Naive thymus-derived CD4-positive, alpha-beta T cell (primary cell): ENCODE data around the gene S1PR1. TPM values are rescaled to one million over a fixed set of nuclear protein-coding genes. Genes with fewer than 3 reads are reported as not detected.
"Not testable (repeated sequence)": the region's sequence is repeated elsewhere in the genome, so short reads cannot be mapped to it uniquely, and the experiment has no call there.

Experiments used
- ATAC-seq: fragments of 150-1000 bp; cut with Tn5 transposase; 2 replicates; pipeline ENCODE4 v1.10.0; 2021; ENCODE audit warnings: mild to moderate bottlenecking, moderate library complexity
- CTCF ChIA-PET: fragments of 350-600 bp; sonication (Branson Sonifier 250); formaldehyde crosslinking; loops from one replicate; lab custom pipeline; 2021; ENCODE audit warnings: antibody characterized with exemption; lab: Charles Lee
- POLR2A ChIA-PET: fragments of 350-600 bp; sonication (Branson Sonifier 250); formaldehyde crosslinking; loops from one replicate; lab custom pipeline; 2021; ENCODE audit warnings: antibody characterized with exemption, inconsistent platforms; lab: Charles Lee
- DNase-seq, 9 donors: peaks; one replicate each; pipeline versions ENCODE4 v3.0.0 to v3.0.0-alpha.2; 2020 to 2022; ENCODE audit warnings: mixed read lengths in 1 of 9
- H3K27ac ChIP-seq: one replicate; pipeline ENCODE4 v1.7.0; 2013; ENCODE audit warnings: mild to moderate bottlenecking, low read depth, low read length, moderate library complexity
- H3K27me3 ChIP-seq, 2 donors: one replicate each; pipeline ENCODE4 v1.7.0; 2013; ENCODE audit warnings: low read length in 2 of 2, mild to moderate bottlenecking in 2 of 2, moderate library complexity in 2 of 2; ENCODE audit not compliant: control insufficient read depth in 2 of 2, insufficient read depth in 2 of 2
- H3K36me3 ChIP-seq, 3 experiments: 1 replicate in 2 of 3; 2 replicates in 1 of 3; pipeline ENCODE4 v1.7.0; 2013; ENCODE audit warnings: low read length in 3 of 3, mild to moderate bottlenecking in 3 of 3, moderate library complexity in 1 of 3; ENCODE audit not compliant: insufficient read depth in 3 of 3, control insufficient read depth in 2 of 3
- H3K4me1 ChIP-seq, 2 donors: one replicate each; pipeline ENCODE4 v1.7.0; 2013; ENCODE audit warnings: low read length in 2 of 2, mild to moderate bottlenecking in 2 of 2, moderate library complexity in 1 of 2; ENCODE audit not compliant: control insufficient read depth in 2 of 2, insufficient read depth in 2 of 2
- H3K4me3 ChIP-seq: 2 replicates; pipeline ENCODE4 v1.7.0; 2013; ENCODE audit warnings: mild to moderate bottlenecking, low read length
- H3K9me3 ChIP-seq, 3 experiments: 1 replicate in 2 of 3; 2 replicates in 1 of 3; pipeline ENCODE4 v1.7.0; 2013; ENCODE audit warnings: low read length in 3 of 3; ENCODE audit not compliant: control insufficient read depth in 2 of 3
- H3K27ac Mint-ChIP-seq, 9 donors: one replicate each; pipeline ENCODE4 v1.8.0; 2020 to 2022; ENCODE audit warnings: mixed read lengths in 9 of 9, mild to moderate bottlenecking in 8 of 9, moderate library complexity in 5 of 9, inconsistent platforms in 2 of 9
- H3K27me3 Mint-ChIP-seq, 5 donors: one replicate each; pipeline ENCODE4 v1.8.0; 2021 to 2022; ENCODE audit warnings: mixed read lengths in 5 of 5, mild to moderate bottlenecking in 1 of 5
- H3K36me3 Mint-ChIP-seq, 5 donors: one replicate each; pipeline ENCODE4 v1.8.0; 2020 to 2022; ENCODE audit warnings: mixed read lengths in 5 of 5, mild to moderate bottlenecking in 3 of 5, inconsistent platforms in 1 of 5
- H3K4me1 Mint-ChIP-seq, 7 donors: one replicate each; pipeline ENCODE4 v1.8.0; 2020 to 2022; ENCODE audit warnings: mixed read lengths in 7 of 7, mild to moderate bottlenecking in 3 of 7, inconsistent platforms in 1 of 7
- H3K4me3 Mint-ChIP-seq, 10 donors: one replicate each; pipeline ENCODE4 v1.8.0; 2020 to 2022; ENCODE audit warnings: mild to moderate bottlenecking in 10 of 10, mixed read lengths in 10 of 10, moderate library complexity in 6 of 10, inconsistent platforms in 2 of 10
- H3K9me3 Mint-ChIP-seq, 11 donors: one replicate each; pipeline ENCODE4 v1.8.0; 2020 to 2022; ENCODE audit warnings: mixed read lengths in 11 of 11, mild to moderate bottlenecking in 4 of 11, inconsistent platforms in 1 of 11, moderate library complexity in 1 of 11
- intact Hi-C, 2 donors: fragments of 100-400 bp; cut with micrococcal nuclease; formaldehyde crosslinking; loops; one replicate each; pipeline ENCODE4 v1.15.1; 2023
- polyA plus RNA-seq, 2 donors: library from polyadenylated mRNA; unstranded; fragments of 300-500 nt; fragmentation: Illumina TruSeq; gene quantifications; one replicate each; pipeline ENCODE4 v1.2.3, GENCODE V29; 2021
- total RNA-seq, 6 experiments: library from RNA in 5 of 6; stranded (reverse) in 5 of 6; gene quantifications; 1 replicate in 5 of 6; 2 replicates in 1 of 6; pipeline ENCODE4 v1.2.3 and lab custom pipeline; 2021 to 2026

S1PR1 gene
- total and polyA plus RNA-seq, 7 experiments from 2014 or later, result 116 to 305 (median 247) TPM

DNA sequence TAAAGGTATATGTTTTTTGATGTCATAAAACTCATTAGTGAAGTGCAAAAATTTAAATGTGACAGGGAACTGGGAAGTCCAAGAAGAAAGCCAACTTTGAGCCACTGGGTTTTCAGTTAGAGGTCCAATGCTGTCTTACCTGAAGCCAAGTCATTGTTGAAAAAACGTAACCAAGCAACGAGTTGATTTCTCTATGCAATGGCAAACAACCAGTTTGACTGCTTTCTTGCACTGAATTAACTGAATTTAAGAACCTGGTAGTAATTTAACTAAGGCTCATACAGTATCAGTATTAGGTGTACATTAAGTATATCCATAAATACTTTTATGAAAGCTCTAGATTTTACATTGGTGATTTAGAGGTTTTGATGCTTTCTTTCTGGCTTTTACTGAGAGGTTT is 20.2 kb upstream of the S1PR1 start:
- CTCF ChIA-PET, result no interaction called here
- H3K4me1 Mint-ChIP-seq, result peaks cover 2 to 14% (median 9%) of the 10 kb centered on the region in 7 donors
- ATAC-seq (no peak), DNase-seq (no peak)
- no peak overlapping the region for H3K27ac Mint-ChIP-seq
- H3K27me3 Mint-ChIP-seq, result no peaks in the 10 kb centered on the region
- POLR2A ChIA-PET, result interaction anchor here (0.8 to 2.4 kb wide), 3 partner anchors 12 to 19 kb away, joined by 4 to 10 read pairs (median 5); no protein-coding TSS in a partner anchor
- H3K27me3 ChIP-seq, result no peaks in the 10 kb centered on the region
- peaks cover 0 to 12% (median 0%) of the 10 kb centered on the region in 5 donors for H3K36me3 Mint-ChIP-seq
- H3K4me3 ChIP-seq, result no peak overlapping the region
- intact Hi-C loops, result loop anchor here in 1 of 2 donors (1.0 kb wide), 1 partner anchor 12 kb away; no protein-coding TSS in a partner anchor
- no peak overlapping the region for H3K27ac ChIP-seq
- H3K9me3 Mint-ChIP-seq, result peaks cover 0 to 6% (median 0%) of the 10 kb centered on the region in 11 donors
- no peaks in the 10 kb centered on the region for H3K36me3 ChIP-seq
- no peaks in the 10 kb centered on the region for H3K9me3 ChIP-seq
- no peak overlapping the region for H3K4me3 Mint-ChIP-seq
- no peaks in the 10 kb centered on the region for H3K4me1 ChIP-seq

DNA sequence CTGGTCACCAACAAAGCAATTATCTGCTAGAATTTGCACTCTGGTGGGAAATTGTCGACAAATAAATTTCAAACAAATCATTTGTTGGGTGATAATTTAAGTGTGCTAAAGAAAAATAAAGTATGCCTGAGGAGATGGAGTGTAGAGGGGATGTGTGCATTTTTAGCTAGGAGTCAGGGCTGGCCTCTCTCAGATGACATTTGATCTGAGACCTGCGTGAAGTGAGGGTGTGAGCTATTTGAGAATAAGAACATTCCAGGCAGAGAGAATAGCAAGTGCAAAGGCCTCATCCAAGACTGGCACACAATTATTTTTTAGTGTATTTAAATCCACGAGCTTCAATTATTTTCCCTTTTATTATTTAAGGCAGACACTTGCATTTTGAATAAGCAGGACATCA is 19.7 kb upstream of the S1PR1 start:
- peaks cover 0 to 6% (median 0%) of the 10 kb centered on the region in 11 donors for H3K9me3 Mint-ChIP-seq
- DNase-seq (no peak), ATAC-seq (no peak)
- Histone ChIP-seq H3K27ac (no peak overlapping the region), H3K9me3 (no peaks in the 10 kb centered on the region), H3K27me3 (no peaks in the 10 kb centered on the region), H3K4me1 (peaks cover 0 to 4% of the 10 kb centered on the region in 2 donors), H3K36me3 (no peaks in the 10 kb centered on the region), H3K4me3 (no peak overlapping the region)
- no peaks in the 10 kb centered on the region for H3K27me3 Mint-ChIP-seq
- POLR2A ChIA-PET, result interaction anchor here (0.8 to 2.4 kb wide), 3 partner anchors 11 to 19 kb away, joined by 4 to 10 read pairs (median 5); no protein-coding TSS in a partner anchor
- H3K36me3 Mint-ChIP-seq, result peaks cover 0 to 14% (median 0%) of the 10 kb centered on the region in 5 donors
- H3K27ac Mint-ChIP-seq, result peak overlapping the region in 2 of 9 donors; percentile 7 to 27
- H3K4me3 Mint-ChIP-seq, result peak overlapping the region in 1 of 10 donors; percentile 3
- peaks cover 5 to 20% (median 14%) of the 10 kb centered on the region in 7 donors for H3K4me1 Mint-ChIP-seq
- intact Hi-C loops, result loop anchor here in 1 of 2 donors (1.0 kb wide), 1 partner anchor 11 kb away; no protein-coding TSS in a partner anchor
- CTCF ChIA-PET, result no interaction called here

DNA sequence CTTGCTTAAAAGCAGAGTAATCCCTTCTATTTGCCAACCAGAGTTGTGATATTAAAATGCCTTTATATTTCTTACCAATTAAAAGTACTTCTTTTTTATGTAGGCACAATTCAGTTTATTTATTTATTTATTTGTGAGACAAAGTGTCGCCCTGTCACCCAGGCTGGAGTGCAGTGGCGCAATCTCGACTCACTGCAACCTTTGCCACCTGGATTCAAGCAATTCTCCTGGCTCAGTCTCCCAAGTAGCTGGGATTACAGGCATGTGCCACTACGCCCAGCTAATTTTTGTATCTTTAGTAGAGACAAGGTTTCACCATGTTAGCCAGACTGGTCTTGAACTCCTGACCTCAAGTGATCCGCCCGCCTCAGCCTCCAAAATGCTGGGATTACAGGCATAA is 17.9 kb upstream of the S1PR1 start:
- H3K36me3 ChIP-seq, H3K4me1 ChIP-seq, H3K27ac ChIP-seq, CTCF ChIA-PET, H3K27me3 ChIP-seq, H3K4me3 Mint-ChIP-seq, H3K4me3 ChIP-seq, DNase-seq, H3K9me3 Mint-ChIP-seq, intact Hi-C loops, H3K27ac Mint-ChIP-seq, H3K9me3 ChIP-seq, ATAC-seq, H3K27me3 Mint-ChIP-seq: not testable (repeated sequence)
- Mint-ChIP-seq H3K4me1 (peaks cover 5 to 28% (median 15%) of the 10 kb centered on the region in 7 donors), H3K36me3 (peaks cover 0 to 12% (median 0%) of the 10 kb centered on the region in 5 donors)
- POLR2A ChIA-PET, result interaction anchor here (0.6 to 1.0 kb wide), 2 partner anchors 12 to 17 kb away, joined by 4 read pairs; no protein-coding TSS in a partner anchor

- peaks cover 0 to 10% (median 0%) of the 10 kb centered on the region in 5 donors for H3K36me3 Mint-ChIP-seq
- DNase-seq (no peak), ATAC-seq (no peak)
- no peak overlapping the region for H3K27ac ChIP-seq
- H3K36me3 ChIP-seq, result no peaks in the 10 kb centered on the region
- POLR2A ChIA-PET, result interaction anchor here (0.6 to 1.0 kb wide), 3 partner anchors 16 to 56 kb away, joined by 3 to 4 read pairs (median 3); no protein-coding TSS in a partner anchor
- peaks cover 0 to 4% of the 10 kb centered on the region in 2 donors for H3K4me1 ChIP-seq
- peak overlapping the region in 1 of 9 donors; percentile 6 for H3K27ac Mint-ChIP-seq
- intact Hi-C loops, result no loop called here
- H3K9me3 Mint-ChIP-seq, result peaks cover 0 to 3% (median 0%) of the 10 kb centered on the region in 11 donors
- H3K4me3 Mint-ChIP-seq, result no peak overlapping the region
- no peaks in the 10 kb centered on the region for H3K27me3 ChIP-seq
- no peaks in the 10 kb centered on the region for H3K9me3 ChIP-seq
- CTCF ChIA-PET, result interaction anchor here (1.2 kb wide), 1 partner anchor 18 kb away, joined by 3 read pairs; no protein-coding TSS in a partner anchor
- no peaks in the 10 kb centered on the region for H3K27me3 Mint-ChIP-seq
- no peak overlapping the region for H3K4me3 ChIP-seq
- peaks cover 5 to 29% (median 15%) of the 10 kb centered on the region in 7 donors for H3K4me1 Mint-ChIP-seq
These were observed 16.6 kb upstream of the S1PR1 start for GRCh38 chr1:101219924-101220870.

DNA sequence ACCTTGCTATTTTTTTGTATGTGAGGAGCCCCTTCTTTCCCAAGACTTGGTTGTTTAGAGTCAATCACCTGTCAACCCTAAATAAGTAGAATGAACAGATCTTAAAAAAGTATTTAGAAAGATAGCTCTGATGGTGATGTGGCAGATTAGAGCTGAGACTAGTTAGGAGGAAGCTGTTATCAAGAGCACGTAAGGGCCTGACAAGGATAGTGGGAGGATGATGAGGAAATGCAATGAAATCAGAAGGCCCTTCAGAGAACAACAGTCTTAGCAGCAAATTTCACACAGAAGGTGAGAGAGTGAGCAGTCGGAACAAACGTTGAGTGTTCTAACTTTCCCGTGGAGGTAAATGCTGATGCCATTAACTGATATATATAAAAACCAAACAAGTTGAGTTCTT is 15.9 kb upstream of the S1PR1 start:
- peaks cover 5 to 26% (median 15%) of the 10 kb centered on the region in 7 donors for H3K4me1 Mint-ChIP-seq
- DNase-seq (no peak), ATAC-seq (no peak)
- H3K27me3 Mint-ChIP-seq, result no peaks in the 10 kb centered on the region
- intact Hi-C loops, result no loop called here
- no peak overlapping the region for H3K27ac ChIP-seq
- no peaks in the 10 kb centered on the region for H3K27me3 ChIP-seq
- peak overlapping the region in 2 of 9 donors; percentile 0 to 6 for H3K27ac Mint-ChIP-seq
- no peak overlapping the region for H3K4me3 ChIP-seq
- H3K36me3 Mint-ChIP-seq, result peaks cover 0 to 6% (median 0%) of the 10 kb centered on the region in 5 donors
- H3K9me3 Mint-ChIP-seq, result peaks cover 0 to 3% (median 0%) of the 10 kb centered on the region in 11 donors
- CTCF ChIA-PET, result interaction anchor here (1.2 kb wide), 1 partner anchor 18 kb away, joined by 3 read pairs; no protein-coding TSS in a partner anchor
- H3K36me3 ChIP-seq, result no peaks in the 10 kb centered on the region
- peaks cover 0 to 4% of the 10 kb centered on the region in 2 donors for H3K4me1 ChIP-seq
- H3K4me3 Mint-ChIP-seq, result no peak overlapping the region
- no peaks in the 10 kb centered on the region for H3K9me3 ChIP-seq
- POLR2A ChIA-PET, result interaction anchor here (0.8 kb wide), 1 partner anchor 37 kb away, joined by 3 read pairs; no protein-coding TSS in a partner anchor

- Histone ChIP-seq H3K4me1 (peaks cover 0 to 4% of the 10 kb centered on the region in 2 donors), H3K4me3 (no peak overlapping the region), H3K9me3 (no peaks in the 10 kb centered on the region), H3K36me3 (no peaks in the 10 kb centered on the region), H3K27me3 (no peaks in the 10 kb centered on the region), H3K27ac (no peak overlapping the region)
- H3K27ac Mint-ChIP-seq, result peak overlapping the region in 3 of 9 donors; percentile 9 to 85 (median 25)
- H3K4me3 Mint-ChIP-seq, result peak overlapping the region in 7 of 10 donors; percentile 15 to 77 (median 39)
- ATAC-seq (no peak), DNase-seq (no peak)
- H3K27me3 Mint-ChIP-seq, result no peaks in the 10 kb centered on the region
- intact Hi-C loops, result no loop called here
- peaks cover 0 to 6% (median 0%) of the 10 kb centered on the region in 5 donors for H3K36me3 Mint-ChIP-seq
- peaks cover 5 to 25% (median 15%) of the 10 kb centered on the region in 7 donors for H3K4me1 Mint-ChIP-seq
- ChIA-PET POLR2A (interaction anchor here (0.6 kb wide), 1 partner anchor 43 kb away, joined by 3 read pairs; no protein-coding TSS in a partner anchor), CTCF (no interaction called here)
- peaks cover 0 to 3% (median 0%) of the 10 kb centered on the region in 11 donors for H3K9me3 Mint-ChIP-seq
These were observed 14.8 kb upstream of the S1PR1 start for GRCh38 chr1:101221945-101222429.
